ENCODE results near the gene PER2.

GRCh38 chr2:238320648-238321281 is 32.4 kb upstream of the PER2 start:
- TF ChIP-seq RCOR1 (IDR thresholded peaks at IDR 0.05; ENCODE audit: insufficient replicate concordance, low read length), result no peak
- TF ChIP-seq, protein P1, sequence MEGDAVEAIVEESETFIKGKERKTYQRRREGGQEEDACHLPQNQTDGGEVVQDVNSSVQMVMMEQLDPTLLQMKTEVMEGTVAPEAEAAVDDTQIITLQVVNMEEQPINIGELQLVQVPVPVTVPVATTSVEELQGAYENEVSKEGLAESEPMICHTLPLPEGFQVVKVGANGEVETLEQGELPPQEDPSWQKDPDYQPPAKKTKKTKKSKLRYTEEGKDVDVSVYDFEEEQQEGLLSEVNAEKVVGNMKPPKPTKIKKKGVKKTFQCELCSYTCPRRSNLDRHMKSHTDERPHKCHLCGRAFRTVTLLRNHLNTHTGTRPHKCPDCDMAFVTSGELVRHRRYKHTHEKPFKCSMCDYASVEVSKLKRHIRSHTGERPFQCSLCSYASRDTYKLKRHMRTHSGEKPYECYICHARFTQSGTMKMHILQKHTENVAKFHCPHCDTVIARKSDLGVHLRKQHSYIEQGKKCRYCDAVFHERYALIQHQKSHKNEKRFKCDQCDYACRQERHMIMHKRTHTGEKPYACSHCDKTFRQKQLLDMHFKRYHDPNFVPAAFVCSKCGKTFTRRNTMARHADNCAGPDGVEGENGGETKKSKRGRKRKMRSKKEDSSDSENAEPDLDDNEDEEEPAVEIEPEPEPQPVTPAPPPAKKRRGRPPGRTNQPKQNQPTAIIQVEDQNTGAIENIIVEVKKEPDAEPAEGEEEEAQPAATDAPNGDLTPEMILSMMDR (conservative IDR thresholded peaks at IDR 0.05; ENCODE audit: low read depth, low read length), result no peak
- TF ChIP-seq POLR2A (IDR thresholded peaks at IDR 0.05; ENCODE audit: low read depth, low read length), result no peak
- no peak for TF ChIP-seq FOS (IDR thresholded peaks at IDR 0.05; ENCODE audit: low read depth, low read length)
- no peak for TF ChIP-seq CEBPB (IDR thresholded peaks at IDR 0.05; ENCODE audit: low read depth, low read length)
- no peak for TF ChIP-seq MAZ (IDR thresholded peaks at IDR 0.05; ENCODE audit: borderline replicate concordance, low read depth, low read length)
- TF ChIP-seq MAFK (IDR thresholded peaks at IDR 0.05; ENCODE audit: low read depth, low read length), result no peak
- TF ChIP-seq, protein P2, sequence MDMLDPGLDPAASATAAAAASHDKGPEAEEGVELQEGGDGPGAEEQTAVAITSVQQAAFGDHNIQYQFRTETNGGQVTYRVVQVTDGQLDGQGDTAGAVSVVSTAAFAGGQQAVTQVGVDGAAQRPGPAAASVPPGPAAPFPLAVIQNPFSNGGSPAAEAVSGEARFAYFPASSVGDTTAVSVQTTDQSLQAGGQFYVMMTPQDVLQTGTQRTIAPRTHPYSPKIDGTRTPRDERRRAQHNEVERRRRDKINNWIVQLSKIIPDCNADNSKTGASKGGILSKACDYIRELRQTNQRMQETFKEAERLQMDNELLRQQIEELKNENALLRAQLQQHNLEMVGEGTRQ (IDR thresholded peaks at IDR 0.05; ENCODE audit: low read depth, low read length), result no peak

All from IMR-90 (cell line).